ENCODE results near the gene QRFP. TPM values are rescaled to one million over a fixed set of nuclear protein-coding genes. Genes with fewer than 3 reads are reported as not detected.

Gene QRFP
- total and polyA plus RNA-seq, 2 of the 8 experiments (the other 6 are each of a cell fraction or from before 2014, with no cell fraction given): not detected

- no peak for TF ChIP-seq ATF3 (IDR thresholded peaks at IDR 0.05; ENCODE audit: insufficient read depth, low read depth, low read length)
- TF ChIP-seq JUN (IDR thresholded peaks at IDR 0.05; ENCODE audit: low read depth, low read length): no peak
- TF ChIP-seq RAD21 (IDR thresholded peaks at IDR 0.05 in 1 of 2, conservative IDR thresholded peaks at IDR 0.05 in 1 of 2; ENCODE audit: low read depth in 2 of 2, low read length in 2 of 2): peak; percentile 15 to 17; a peak in 2 of 4 replicates
- TF ChIP-seq TAF7 (optimal IDR thresholded peaks at IDR 0.05; ENCODE audit: borderline replicate concordance, low read depth, low read length): no peak
- no peak for TF ChIP-seq NRF1 (IDR thresholded peaks at IDR 0.05; ENCODE audit: low read depth, low read length)
- no peak for TF ChIP-seq EGR1 (IDR thresholded peaks at IDR 0.05; ENCODE audit: borderline replicate concordance, low read depth, low read length)
- TF ChIP-seq RNF2 (IDR thresholded peaks at IDR 0.05; ENCODE audit: borderline replicate concordance, low read depth, low read length, missing control alignments, poor library complexity, severe bottlenecking): no peak
- TF ChIP-seq HDAC6 (IDR thresholded peaks at IDR 0.05; ENCODE audit: low read depth, low read length): no peak
- no peak for TF ChIP-seq JUND (IDR thresholded peaks at IDR 0.05; ENCODE audit: low read length)
- TF ChIP-seq TBP (IDR thresholded peaks at IDR 0.05; ENCODE audit: low read depth, low read length): no peak
Observed at GRCh38 chr9:130860458-130861316, 35.9 kb downstream of the QRFP start (continued).

Data from H1 (cell line).